Left lung (tissue), 10 donors: ENCODE measurements around the gene ERFL. TPM values are rescaled to one million over a fixed set of nuclear protein-coding genes. Genes with fewer than 3 reads are reported as not detected.
"Not testable (repeated sequence)": the region's sequence is repeated elsewhere in the genome, so short reads cannot be mapped to it uniquely, and the experiment has no call there.

Experiments used
- ATAC-seq: fragments of 200-7000 bp; cut with Tn5 transposase; one replicate; pipeline ENCODE4 v1.9.1; 2020; ENCODE audit warnings: moderate library complexity
- DNase-seq, 4 donors: peaks; one replicate each; pipeline ENCODE4 v3.0.0-alpha.2; 2013 to 2020
- H3K27ac ChIP-seq, 2 donors: fragments of 200-600 bp; sonication (generic) in 1 of 2; one replicate each; pipeline versions ENCODE4 v1.5.0 to v1.8.0; 2020 to 2021
- H3K27me3 ChIP-seq, 2 donors: fragments of 200-600 bp; sonication (generic) in 1 of 2; one replicate each; pipeline versions ENCODE4 v1.5.0 to v1.8.0; 2020 to 2021
- H3K36me3 ChIP-seq, 2 donors: fragments of 200-600 bp; sonication (generic) in 1 of 2; one replicate each; pipeline versions ENCODE4 v1.5.0 to v1.8.0; 2020 to 2021
- H3K4me1 ChIP-seq, 2 donors: fragments of 200-600 bp; one replicate each; pipeline ENCODE4 v1.8.0; 2021
- H3K4me3 ChIP-seq, 2 donors: fragments of 200-600 bp; sonication (generic) in 1 of 2; one replicate each; pipeline versions ENCODE4 v1.5.0 to v1.8.0; 2020 to 2021; ENCODE audit warnings: mild to moderate bottlenecking in 1 of 2
- H3K9me3 ChIP-seq, 2 donors: fragments of 200-600 bp; sonication (generic) in 1 of 2; one replicate each; pipeline versions ENCODE4 v1.5.0 to v1.8.0; 2020 to 2021
- CTCF ChIP-seq, 2 donors: fragments of 200-600 bp; sonication (generic) in 1 of 2; IDR thresholded peaks; one replicate each; pipeline versions ENCODE4 v1.5.0 to v1.8.0; 2021; ENCODE audit warnings: antibody characterized with exemption in 2 of 2
- intact Hi-C, 2 donors: fragments of 100-400 bp; cut with DNase I; formaldehyde crosslinking; loops; one replicate each; pipeline versions ENCODE4 v1.11.2 to v1.14.2; 2022
- polyA plus RNA-seq, 6 donors: library from polyadenylated mRNA; unstranded; fragments of 120-200 nt; gene quantifications; one replicate each; pipeline ENCODE4 v1.2.1, GENCODE V29; 2013; ENCODE audit not compliant: insufficient read length in 6 of 6
- total RNA-seq, 2 donors: library from RNA; stranded (reverse); fragmentation: NEBNext Ultra II Directional; extraction: Animal tissue kit (Norgen Biotek cat#: 25700); gene quantifications; one replicate each; pipeline ENCODE4 v1.2.1, GENCODE V29; 2021
- donor health status: DM: no; HTN: yes; CAD: no.
- donor health status: DM: no; HTN: no; CAD: no.

The ERFL gene
- total and polyA plus RNA-seq, 8 donors = 0.08 to 0.38 (median 0.26) TPM; not detected in 2

- Histone ChIP-seq H3K27ac (no peak overlapping the region), H3K27me3 (no peaks in the 10 kb centered on the region), H3K9me3 (no peaks in the 10 kb centered on the region), H3K4me1 (peaks cover 9 to 52% of the 10 kb centered on the region in 2 donors), H3K4me3 (no peak overlapping the region), H3K36me3 (no peaks in the 10 kb centered on the region)
- intact Hi-C loops = no loop called here
- no peak for TF ChIP-seq CTCF (IDR thresholded peaks at IDR 0.05)
- no peak for DNase-seq
- no peak for ATAC-seq
Measured at GRCh38 chr19:41879670-41880328, 48.5 kb downstream of the ERFL start.

GRCh38 chr19:41879080-41879479 lies 49.2 kb downstream of the ERFL start:
- Histone ChIP-seq H3K27me3 (no peaks in the 10 kb centered on the region), H3K4me1 (peaks cover 6 to 54% of the 10 kb centered on the region in 2 donors), H3K27ac (no peak overlapping the region), H3K36me3 (no peaks in the 10 kb centered on the region), H3K4me3 (no peak overlapping the region), H3K9me3 (no peaks in the 10 kb centered on the region)
- intact Hi-C loops = no loop called here
- DNase-seq (no peak), ATAC-seq (no peak)
- TF ChIP-seq CTCF (IDR thresholded peaks at IDR 0.05) = no peak

GRCh38 chr19:41877916-41878905 lies 50.0 kb downstream of the ERFL start:
- no peak for DNase-seq
- TF ChIP-seq CTCF (IDR thresholded peaks at IDR 0.05) = no peak
- no peaks in the 10 kb centered on the region for H3K9me3 ChIP-seq
- H3K4me1 ChIP-seq = peaks cover 9 to 62% of the 10 kb centered on the region in 2 donors
- no peaks in the 10 kb centered on the region for H3K27me3 ChIP-seq
- intact Hi-C loops = no loop called here
- H3K4me3 ChIP-seq = no peak overlapping the region
- peaks cover 0 to under 1% of the 10 kb centered on the region in 2 donors for H3K36me3 ChIP-seq
- ATAC-seq = no peak
- H3K27ac ChIP-seq = peak overlapping the region in 1 of 2 donors; percentile 78

GRCh38 chr19:41876847-41877832 lies 51.1 kb downstream of the ERFL start, which contains the start of gene CD79A:
Gene CD79A, plus strand, starts transcription at chr19:41877279. Its CDS starts 26 bp downstream, at chr19:41877305.
- intact Hi-C loops = no loop called here
- Histone ChIP-seq H3K4me3 (no peak within 1 kb of the TSS), H3K36me3 (peaks cover 0 to 11% of the 10 kb centered on the region in 2 donors), H3K27ac (peak within 1 kb of the TSS in 1 of 2 donors; percentile 78), H3K4me1 (peaks cover 6 to 67% of the 10 kb centered on the region in 2 donors), H3K27me3 (no peaks in the 10 kb centered on the region), H3K9me3 (no peaks in the 10 kb centered on the region)
- DNase-seq (peak in 1 of 4 donors; percentile 47), ATAC-seq (no peak)
- TF ChIP-seq CTCF (IDR thresholded peaks at IDR 0.05) = no peak

- Histone ChIP-seq H3K4me1 (peaks cover 5 to 69% of the 10 kb centered on the region in 2 donors), H3K27ac (peak overlapping the region in 1 of 2 donors; percentile 78), H3K36me3 (peaks cover 0 to 23% of the 10 kb centered on the region in 2 donors)
- H3K9me3 ChIP-seq, intact Hi-C loops, H3K27me3 ChIP-seq, DNase-seq, H3K4me3 ChIP-seq, ATAC-seq: not testable (repeated sequence)
Measured at GRCh38 chr19:41875973-41876372, 52.3 kb downstream of the ERFL start.
